HG02943 (cell line): ENCODE data around the gene FAM107B.
A peak's percentile ranks its signal among the peaks of the same experiment; 100 is the strongest.
"Not testable (repeated sequence)": the region's sequence is repeated elsewhere in the genome, so short reads cannot be mapped to it uniquely, and the experiment has no call there.

Experiments used
- ATAC-seq: cut with Tn5 transposase; IDR thresholded peaks from one replicate; pipeline ENCODE4 v1.9.1; 2021; ENCODE audit warnings: mild to moderate bottlenecking, low read depth, moderate library complexity; ENCODE audit not compliant: unreplicated experiment

The FAM107B gene

DNA sequence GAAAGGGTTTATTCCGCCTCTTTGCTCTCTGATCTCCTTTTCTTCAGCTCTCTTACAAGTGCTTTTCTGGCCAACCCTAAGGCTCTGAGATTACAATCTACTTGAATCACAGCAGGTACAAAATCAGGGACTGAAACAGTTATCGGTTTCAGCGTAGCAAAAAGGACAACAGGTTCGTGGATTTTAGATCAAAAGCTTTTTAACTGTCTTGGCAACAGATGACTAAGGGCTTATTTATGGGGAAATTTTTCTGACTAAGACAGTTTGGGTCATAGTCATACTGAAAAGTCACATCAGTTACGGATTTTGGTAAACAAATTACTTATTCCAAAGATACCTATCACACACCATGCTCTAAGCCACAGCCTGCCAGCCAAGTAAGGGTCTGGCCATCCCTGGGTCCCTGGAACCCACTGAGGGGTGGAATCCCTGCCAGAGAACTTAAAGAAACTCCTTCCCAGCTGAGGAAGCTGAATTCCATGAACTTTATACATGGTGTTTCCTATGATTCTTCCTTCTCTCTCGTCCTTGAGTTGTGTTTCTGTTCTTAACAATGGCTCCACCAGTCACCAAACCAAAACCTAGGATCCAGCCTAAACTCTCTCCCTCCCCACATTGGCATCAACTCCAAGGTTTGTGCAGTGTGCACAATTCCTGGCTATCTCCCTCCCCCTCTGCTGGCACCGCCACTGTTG, 169.3 kb downstream of the FAM107B start:
- peak; percentile 36 for ATAC-seq

GRCh38 chr10:14604181-14605142, 170.2 kb downstream of the FAM107B start:
- peak; percentile 35 for ATAC-seq

- peak; percentile 8 for ATAC-seq
These were observed 171.1 kb downstream of the FAM107B start for GRCh38 chr10:14603534-14604102.

- ATAC-seq, result no peak
These were observed 171.7 kb downstream of the FAM107B start for GRCh38 chr10:14602807-14603533.

DNA sequence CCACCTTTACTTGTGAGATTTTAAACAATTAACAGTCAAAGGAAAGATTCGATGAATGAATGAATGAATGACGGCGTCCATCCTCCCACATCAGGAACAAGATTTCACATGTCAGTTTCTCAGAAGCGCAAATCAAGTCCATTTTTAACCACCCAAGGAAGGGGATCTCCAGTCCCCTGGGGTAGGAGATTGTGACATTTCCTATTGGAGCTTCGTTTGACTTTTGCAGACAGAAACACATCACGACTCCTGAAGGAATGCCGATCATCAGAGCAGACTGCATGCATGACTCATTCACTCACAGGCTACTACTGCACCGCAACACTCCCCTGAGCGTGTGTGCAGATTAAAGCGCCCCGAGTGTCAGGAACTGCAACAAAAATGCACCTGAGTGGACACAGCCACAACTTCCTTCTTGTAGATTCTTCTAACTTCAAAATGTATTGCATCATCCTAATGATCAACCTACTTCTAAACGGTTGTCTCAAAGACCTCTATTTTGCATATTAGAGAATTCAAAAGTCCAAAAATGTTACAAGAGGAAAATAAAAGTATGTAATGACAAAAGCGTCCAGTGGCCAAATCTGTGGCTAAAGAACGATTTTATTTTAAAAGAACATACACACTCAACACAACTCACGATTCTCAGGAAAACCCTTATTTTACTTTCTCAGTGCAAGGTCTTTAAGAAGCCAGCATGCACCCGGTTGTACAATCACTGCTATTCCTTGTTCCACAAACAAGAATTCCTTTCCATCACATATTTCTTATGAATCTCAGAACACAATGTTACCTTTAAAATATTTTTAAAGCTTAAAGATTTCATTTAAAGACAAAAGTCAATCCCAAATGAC, 172.6 kb downstream of the FAM107B start:
- ATAC-seq, result no peak

- no peak for ATAC-seq
These were observed 173.4 kb downstream of the FAM107B start for GRCh38 chr10:14601326-14601725.

DNA sequence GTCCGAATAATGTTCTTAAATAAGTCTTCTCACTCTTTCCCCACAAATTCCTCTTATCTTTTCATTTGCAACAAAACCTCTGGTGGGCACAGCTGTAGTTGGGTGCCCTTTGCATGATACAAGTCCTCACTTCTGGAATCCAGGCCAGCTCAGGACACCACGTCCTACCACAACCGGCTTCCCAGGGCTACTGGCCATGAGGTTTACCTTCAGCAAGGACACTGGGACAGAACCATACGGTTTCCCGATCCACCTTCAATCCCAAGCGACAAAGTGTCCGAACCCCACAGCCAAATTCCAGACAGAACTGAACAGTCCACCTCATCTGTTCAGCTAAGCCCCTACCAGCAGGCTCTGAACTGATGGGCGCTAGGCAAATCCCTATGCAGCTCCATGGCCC, 174.6 kb downstream of the FAM107B start:
- no peak for ATAC-seq

DNA sequence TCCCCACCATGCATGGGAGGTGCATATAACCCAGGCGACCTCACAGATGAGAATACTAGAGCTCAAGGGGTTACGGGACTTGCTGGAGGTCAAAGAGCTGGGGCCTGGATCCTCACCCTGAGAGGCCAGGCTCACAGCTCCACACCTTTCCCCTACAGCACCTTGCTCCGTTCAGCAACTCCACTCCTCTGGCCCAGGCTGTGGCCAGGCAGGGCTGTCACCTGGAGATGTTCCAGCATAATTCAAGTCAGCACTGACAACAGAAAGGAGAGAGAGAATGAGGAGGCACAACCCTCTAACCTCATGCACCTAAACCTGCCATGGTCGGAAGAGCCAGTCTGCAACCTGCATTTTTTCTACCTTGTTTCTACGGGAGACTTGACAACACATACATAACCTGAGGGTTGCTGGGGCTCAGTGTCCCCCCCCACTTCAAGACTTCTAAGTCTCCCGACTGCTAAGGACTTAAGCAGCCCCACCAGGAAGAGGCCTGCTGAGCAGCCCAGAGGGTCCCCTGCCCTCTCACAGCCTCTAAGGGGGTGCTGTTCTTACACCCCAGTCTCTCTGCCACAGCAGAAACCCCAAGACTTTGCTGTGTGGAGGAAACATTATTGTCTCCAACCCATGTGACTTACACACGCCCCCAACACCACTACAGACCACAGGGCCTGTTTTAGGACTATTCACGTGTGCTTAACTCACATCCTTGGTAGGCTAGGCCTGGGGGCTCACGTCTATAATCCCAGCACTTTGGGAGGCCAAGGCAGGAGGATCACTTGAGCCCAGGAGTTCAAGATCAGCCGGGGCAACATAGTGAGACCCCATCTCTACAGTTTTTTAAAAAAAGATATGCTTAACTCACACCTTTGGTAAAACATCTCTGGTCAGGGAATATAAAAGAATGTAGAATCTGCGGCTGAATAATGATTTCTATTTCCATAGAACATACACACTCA, 175.6 kb downstream of the FAM107B start:
- ATAC-seq, result no peak

DNA sequence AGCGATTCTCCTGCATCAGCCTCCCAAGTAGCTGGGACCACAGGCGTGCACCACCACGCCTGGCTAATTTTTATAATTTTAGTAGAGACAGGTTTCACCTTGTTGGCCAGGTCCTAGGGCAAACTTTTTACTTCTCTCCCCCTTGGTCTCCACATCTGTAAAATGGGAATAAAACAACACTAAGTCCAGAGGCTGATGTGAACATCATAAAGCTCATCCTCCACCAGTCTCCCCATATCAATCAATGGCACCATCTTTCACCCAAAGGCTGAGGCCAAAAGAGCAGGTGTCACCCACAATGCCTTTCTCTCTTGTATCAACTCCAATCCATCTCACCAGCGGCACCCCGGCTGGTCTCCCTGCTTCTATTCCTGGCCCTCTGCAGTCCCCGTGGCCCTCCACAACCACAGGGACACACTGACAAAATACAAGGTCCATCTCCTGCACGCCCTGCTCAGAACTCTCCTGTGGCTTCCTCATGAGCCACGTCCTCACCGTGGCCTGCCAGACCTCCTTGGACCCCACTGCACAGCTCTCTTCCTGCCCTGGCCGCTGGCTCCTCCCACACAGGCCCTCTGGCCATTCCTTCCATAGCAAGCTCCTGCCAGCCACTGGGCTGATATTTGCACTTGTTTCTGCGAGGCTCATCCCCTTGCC, 179.0 kb downstream of the FAM107B start:
- no peak for ATAC-seq

GRCh38 chr10:14594878-14595525, 179.7 kb downstream of the FAM107B start:
- no peak for ATAC-seq

DNA sequence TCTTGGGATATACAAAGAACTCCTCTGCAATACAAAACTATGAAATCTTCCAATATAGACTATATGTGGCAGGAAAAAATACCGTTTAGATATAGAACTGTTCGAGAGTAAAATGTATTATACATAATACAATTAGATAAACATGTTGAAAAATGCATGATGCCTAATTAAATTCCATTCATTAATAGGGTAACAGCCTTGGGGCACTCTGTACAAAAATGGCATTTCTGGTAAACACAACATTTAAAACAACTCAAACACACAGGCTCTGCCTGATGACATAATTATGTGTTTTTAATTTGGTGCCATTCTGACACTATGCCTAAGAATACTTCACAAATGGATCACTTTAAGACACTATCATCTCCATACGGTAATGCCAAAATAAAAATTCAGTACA, 180.9 kb downstream of the FAM107B start:
- ATAC-seq, result no peak

GRCh38 chr10:14592566-14592965, 182.1 kb downstream of the FAM107B start:
- no peak for ATAC-seq

DNA sequence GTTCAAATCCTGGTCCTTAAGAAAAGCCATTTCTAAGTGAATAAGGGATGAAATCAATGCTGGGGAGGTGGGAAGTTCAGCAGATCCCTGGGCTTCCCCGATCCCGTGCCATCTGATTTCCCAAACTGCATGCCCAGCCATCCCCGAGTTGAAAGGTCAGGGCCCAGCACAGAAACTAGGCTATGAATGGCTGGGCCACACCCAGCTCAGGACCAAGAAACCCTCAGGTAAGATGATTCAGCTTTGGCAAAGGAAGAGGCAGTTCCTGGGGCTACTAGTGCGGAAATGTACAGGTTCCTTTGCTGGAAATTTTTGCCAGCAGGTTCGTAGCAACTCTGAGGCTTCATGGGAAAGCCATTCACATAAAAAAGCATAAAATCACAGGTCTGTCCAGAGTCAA, 182.7 kb downstream of the FAM107B start:
- no peak for ATAC-seq

GRCh38 chr10:14588938-14589294, 185.8 kb downstream of the FAM107B start:
- ATAC-seq, result not testable (repeated sequence)

DNA sequence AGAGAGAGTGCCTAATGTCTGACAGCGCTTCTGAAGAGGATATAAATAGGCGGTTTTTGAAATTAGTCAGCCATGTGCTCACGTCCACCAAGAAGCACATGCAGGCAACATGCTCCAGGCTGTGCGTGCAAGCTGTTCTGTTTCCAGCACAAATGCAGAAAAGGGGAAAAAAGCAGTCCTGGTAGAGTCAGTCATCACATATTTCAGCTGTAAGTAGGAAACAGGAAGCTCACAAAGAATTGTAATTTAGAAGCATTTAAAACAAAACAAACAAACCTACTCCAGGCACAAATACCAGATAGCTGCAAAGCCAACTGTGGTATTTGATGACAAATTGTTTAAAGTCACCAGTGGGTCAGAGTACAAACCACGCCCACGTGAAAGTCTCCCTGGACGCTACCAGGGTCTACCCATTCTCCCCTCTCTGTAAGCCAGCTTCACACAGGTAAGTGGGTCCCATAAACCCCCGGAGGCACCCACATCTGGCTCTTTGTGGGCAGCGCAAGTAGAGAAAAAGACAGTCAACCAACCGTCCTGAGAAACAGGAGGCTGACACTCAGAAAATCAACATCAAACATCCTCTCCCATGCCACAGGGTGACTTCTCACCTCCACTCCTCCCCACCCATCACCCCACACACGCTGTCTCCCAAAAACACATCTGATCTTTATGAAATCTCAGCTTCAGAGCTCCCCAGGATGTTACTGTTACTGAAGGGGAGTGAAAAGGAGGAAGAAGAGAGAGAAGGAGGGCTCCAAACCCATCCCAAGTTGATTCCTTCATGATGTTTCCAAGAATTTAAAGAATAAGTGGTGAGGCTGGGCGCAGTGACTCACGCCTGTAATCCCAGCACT, 186.4 kb downstream of the FAM107B start:
- ATAC-seq, result no peak

GRCh38 chr10:14587540-14588083, 187.1 kb downstream of the FAM107B start:
- no peak for ATAC-seq

DNA sequence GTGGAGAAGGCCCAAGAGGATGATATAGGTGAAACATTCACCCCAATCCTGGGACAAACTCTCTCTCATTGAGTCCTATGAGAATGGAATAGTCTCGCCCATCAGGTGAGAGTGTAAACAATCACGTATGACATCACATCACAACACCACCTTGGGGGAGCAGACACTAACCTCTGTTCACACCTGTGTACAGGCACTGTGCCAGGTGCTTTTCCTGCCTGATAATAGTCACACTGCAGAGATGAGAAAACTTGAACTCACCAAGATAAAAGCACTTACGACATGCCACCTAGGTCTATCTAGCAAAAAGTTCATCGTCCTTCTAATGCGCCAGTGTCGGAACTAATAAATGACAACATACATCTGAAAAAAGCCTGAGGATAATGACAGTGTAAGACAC, 187.8 kb downstream of the FAM107B start:
- ATAC-seq, result no peak
